ENCODE results near the gene PYY.

DNA sequence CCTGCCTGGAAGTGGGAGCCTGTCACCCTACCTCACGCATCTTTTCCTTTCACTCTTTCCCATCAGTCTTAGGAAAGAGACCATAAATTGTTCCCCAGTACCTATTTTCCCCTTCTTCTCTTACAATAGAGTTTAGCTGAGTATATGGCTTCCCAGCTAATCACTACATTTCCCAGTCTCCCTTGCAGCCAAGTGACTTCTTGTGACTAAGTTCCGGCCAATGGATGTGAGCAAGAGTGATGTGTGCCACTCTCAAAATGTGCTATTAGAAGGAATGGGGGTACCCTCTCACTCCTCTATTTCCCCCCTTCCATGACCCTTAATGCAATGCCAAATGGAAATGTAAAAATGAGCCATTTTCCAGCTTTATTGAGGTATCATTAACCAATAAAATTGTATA lies 8.2 kb upstream of the PYY start:
- TF ChIP-seq, protein P1, sequence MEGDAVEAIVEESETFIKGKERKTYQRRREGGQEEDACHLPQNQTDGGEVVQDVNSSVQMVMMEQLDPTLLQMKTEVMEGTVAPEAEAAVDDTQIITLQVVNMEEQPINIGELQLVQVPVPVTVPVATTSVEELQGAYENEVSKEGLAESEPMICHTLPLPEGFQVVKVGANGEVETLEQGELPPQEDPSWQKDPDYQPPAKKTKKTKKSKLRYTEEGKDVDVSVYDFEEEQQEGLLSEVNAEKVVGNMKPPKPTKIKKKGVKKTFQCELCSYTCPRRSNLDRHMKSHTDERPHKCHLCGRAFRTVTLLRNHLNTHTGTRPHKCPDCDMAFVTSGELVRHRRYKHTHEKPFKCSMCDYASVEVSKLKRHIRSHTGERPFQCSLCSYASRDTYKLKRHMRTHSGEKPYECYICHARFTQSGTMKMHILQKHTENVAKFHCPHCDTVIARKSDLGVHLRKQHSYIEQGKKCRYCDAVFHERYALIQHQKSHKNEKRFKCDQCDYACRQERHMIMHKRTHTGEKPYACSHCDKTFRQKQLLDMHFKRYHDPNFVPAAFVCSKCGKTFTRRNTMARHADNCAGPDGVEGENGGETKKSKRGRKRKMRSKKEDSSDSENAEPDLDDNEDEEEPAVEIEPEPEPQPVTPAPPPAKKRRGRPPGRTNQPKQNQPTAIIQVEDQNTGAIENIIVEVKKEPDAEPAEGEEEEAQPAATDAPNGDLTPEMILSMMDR (IDR thresholded peaks at IDR 0.05) = no peak
- TF ChIP-seq POLR2A (IDR thresholded peaks at IDR 0.05) = no peak

All from right lobe of liver (tissue), 4 donors.